HEK293 (cell line): Measurements from ENCODE around the gene UNC5CL.

Experiments
- CTCF ChIA-PET: fragments of 350-600 bp; formaldehyde crosslinking; extraction: SDS; loops from one replicate; lab custom pipeline; 2021; ENCODE audit warnings: antibody characterized with exemption; lab: Yijun Ruan, JAX
- POLR2A ChIA-PET: fragments of 300-600 bp; formaldehyde crosslinking; extraction: SDS; loops from one replicate; lab custom pipeline; 2020; ENCODE audit warnings: antibody characterized with exemption, inconsistent platforms; lab: Yijun Ruan, JAX
- H3K27ac ChIP-seq: fragments of 200-500 bp; sonication (Bioruptor generic); 2 replicates; pipeline ENCODE4 v1.5.1; 2014; ENCODE audit warnings: low read depth, low read length, control low read depth, inconsistent platforms; ENCODE audit errors: extremely low read depth
- H3K36me3 ChIP-seq, 2 experiments: fragments of 200-500 bp in 1 of 2; sonication (Bioruptor generic) in 1 of 2; 1 replicate in 1 of 2; 2 replicates in 1 of 2; pipeline ENCODE4 v1.5.1; 2014 to 2017; ENCODE audit warnings: inconsistent platforms in 2 of 2, low read length in 2 of 2; ENCODE audit not compliant: control insufficient read depth in 2 of 2, insufficient read depth in 1 of 2
- H3K4me1 ChIP-seq: fragments of 200-500 bp; sonication (Bioruptor generic); 2 replicates; pipeline ENCODE4 v1.5.1; 2014; ENCODE audit warnings: mild to moderate bottlenecking, low read length, inconsistent platforms; ENCODE audit not compliant: control insufficient read depth, insufficient read depth
- H3K4me3 ChIP-seq: 2 replicates; pipeline ENCODE4 v1.5.1; 2011; ENCODE audit warnings: low read depth, mild to moderate bottlenecking, control low read depth, low read length, moderate library complexity
- H3K9me3 ChIP-seq: fragments of 200-500 bp; sonication (Bioruptor generic); 2 replicates; pipeline ENCODE4 v1.5.1; 2014; ENCODE audit warnings: low read depth, low read length, inconsistent platforms; ENCODE audit not compliant: control insufficient read depth, insufficient read depth
- GLIS1 ChIP-seq: fragments of 450-650 bp; formaldehyde crosslinking; IDR thresholded peaks from 2 replicates; pipeline ENCODE4 v1.5.1; 2016; ENCODE audit warnings: missing biosample characterization, missing genetic modification characterization
- KLF8 ChIP-seq: fragments of 450-650 bp; formaldehyde crosslinking; IDR thresholded peaks from 2 replicates; pipeline ENCODE4 v1.5.1; 2016; ENCODE audit warnings: missing biosample characterization, missing genetic modification characterization
- KLF9 ChIP-seq: fragments of 450-650 bp; formaldehyde crosslinking; IDR thresholded peaks from 2 replicates; pipeline ENCODE4 v1.5.1; 2016; ENCODE audit warnings: missing biosample characterization, missing genetic modification characterization, low read depth
- PRDM1 ChIP-seq: fragments of 450-650 bp; formaldehyde crosslinking; IDR thresholded peaks from 2 replicates; pipeline ENCODE4; 2016; ENCODE audit warnings: missing biosample characterization, missing genetic modification characterization
- SETDB1 ChIP-seq: IDR thresholded peaks from one replicate; pipeline ENCODE4 v1.6.1; 2017; ENCODE audit warnings: mild to moderate bottlenecking, low read length, moderate library complexity, mixed read lengths; ENCODE audit not compliant: insufficient read length
- TCF7L2 ChIP-seq: IDR thresholded peaks from 2 replicates; pipeline ENCODE4 v1.6.1; 2011; ENCODE audit warnings: low read depth, mild to moderate bottlenecking, inconsistent platforms, low read length, moderate library complexity, borderline replicate concordance
- ZBTB48 ChIP-seq: fragments of 450-650 bp; formaldehyde crosslinking; IDR thresholded peaks from 2 replicates; pipeline ENCODE4 v1.5.1; 2016; ENCODE audit warnings: missing biosample characterization, missing genetic modification characterization
- ZBTB7A ChIP-seq: fragments of 450-650 bp; formaldehyde crosslinking; IDR thresholded peaks from 2 replicates; pipeline ENCODE4 v1.5.1; 2016; ENCODE audit warnings: low read depth, missing biosample characterization, missing genetic modification characterization
- ZFHX2 ChIP-seq: fragments of 450-650 bp; formaldehyde crosslinking; conservative IDR thresholded peaks from 2 replicates; pipeline ENCODE4 v1.5.1; 2016; ENCODE audit warnings: missing biosample characterization, missing genetic modification characterization
- ZFP41 ChIP-seq: fragments of 450-650 bp; formaldehyde crosslinking; IDR thresholded peaks from 2 replicates; pipeline ENCODE4 v1.5.1; 2016; ENCODE audit warnings: missing biosample characterization, missing genetic modification characterization, borderline replicate concordance
- ZNF169 ChIP-seq: fragments of 450-650 bp; formaldehyde crosslinking; IDR thresholded peaks from 2 replicates; pipeline ENCODE4 v1.5.1; 2016; ENCODE audit warnings: missing biosample characterization, missing genetic modification characterization
- ZNF175 ChIP-seq: fragments of 450-650 bp; formaldehyde crosslinking; IDR thresholded peaks from 2 replicates; pipeline ENCODE4 v1.5.1; 2016; ENCODE audit warnings: missing biosample characterization, missing genetic modification characterization
- ZNF302 ChIP-seq: fragments of 450-650 bp; formaldehyde crosslinking; IDR thresholded peaks from 2 replicates; pipeline ENCODE4 v1.5.1; 2016; ENCODE audit warnings: missing biosample characterization, missing genetic modification characterization, low read depth
- ZNF426 ChIP-seq: fragments of 450-650 bp; formaldehyde crosslinking; IDR thresholded peaks from 2 replicates; pipeline ENCODE4 v1.5.1; 2017; ENCODE audit warnings: missing biosample characterization, missing genetic modification characterization, mild to moderate bottlenecking, inconsistent platforms, moderate library complexity
- ZNF529 ChIP-seq: fragments of 450-650 bp; formaldehyde crosslinking; IDR thresholded peaks from 2 replicates; pipeline ENCODE4 v1.5.1; 2017; ENCODE audit warnings: missing genetic modification characterization, missing biosample characterization; ENCODE audit not compliant: insufficient replicate concordance
- ZNF548 ChIP-seq: fragments of 450-650 bp; formaldehyde crosslinking; IDR thresholded peaks from 2 replicates; pipeline ENCODE4 v1.5.1; 2016; ENCODE audit warnings: missing biosample characterization, missing genetic modification characterization
- ZNF624 ChIP-seq: fragments of 450-650 bp; formaldehyde crosslinking; IDR thresholded peaks from 2 replicates; pipeline ENCODE4 v1.5.1; 2017; ENCODE audit warnings: missing biosample characterization, missing genetic modification characterization
- ZNF629 ChIP-seq: fragments of 450-650 bp; formaldehyde crosslinking; IDR thresholded peaks from 2 replicates; pipeline ENCODE4 v1.5.1; 2017; ENCODE audit warnings: missing biosample characterization, missing genetic modification characterization
- ZNF660 ChIP-seq: fragments of 450-650 bp; IDR thresholded peaks from 2 replicates; pipeline ENCODE4 v1.5.1; 2018; ENCODE audit warnings: missing biosample characterization, mild to moderate bottlenecking, missing genetic modification characterization
- ZNF768 ChIP-seq: fragments of 450-650 bp; formaldehyde crosslinking; IDR thresholded peaks from 2 replicates; pipeline ENCODE4 v1.5.1; 2018; ENCODE audit warnings: missing biosample characterization, mild to moderate bottlenecking, missing genetic modification characterization
- ZNF785 ChIP-seq: fragments of 450-650 bp; formaldehyde crosslinking; IDR thresholded peaks from 2 replicates; pipeline ENCODE4 v1.5.1; 2016; ENCODE audit warnings: missing biosample characterization, missing genetic modification characterization
- ZNF791 ChIP-seq: fragments of 450-650 bp; formaldehyde crosslinking; IDR thresholded peaks from 2 replicates; pipeline ENCODE4 v1.5.1; 2016; ENCODE audit warnings: missing biosample characterization, missing genetic modification characterization
- TF ChIP-seq, protein P1 (sequence below): fragments of 450-650 bp; formaldehyde crosslinking; IDR thresholded peaks from 2 replicates; pipeline ENCODE4 v1.5.1; 2016; ENCODE audit warnings: missing biosample characterization, missing genetic modification characterization
- TF ChIP-seq, protein P2 (sequence below): fragments of 450-650 bp; formaldehyde crosslinking; IDR thresholded peaks from 2 replicates; pipeline ENCODE4 v1.5.1; 2016; ENCODE audit warnings: missing biosample characterization, missing genetic modification characterization

The UNC5CL gene

DNA sequence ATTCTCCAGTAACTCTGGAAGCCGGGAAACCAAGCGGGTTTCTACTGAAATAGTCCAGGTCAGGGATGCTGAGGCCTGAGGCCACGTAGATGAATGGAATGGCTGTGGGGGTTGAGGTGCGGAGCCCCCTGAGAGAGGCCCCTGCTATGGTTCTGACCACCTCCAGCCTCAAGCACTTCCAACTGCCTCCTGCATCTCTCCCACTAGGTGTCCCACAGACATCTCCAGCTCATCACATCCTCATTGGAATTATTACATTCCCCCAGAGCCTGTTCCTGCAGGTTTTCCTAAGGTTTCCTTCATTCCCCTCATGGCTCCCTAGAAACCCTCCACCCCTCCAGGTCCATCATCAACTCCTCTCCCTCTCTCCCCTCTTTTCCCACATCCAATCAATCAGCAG, 48.7 kb downstream of the UNC5CL start:
- H3K36me3 ChIP-seq: no peaks in the 10 kb centered on the region
- ChIA-PET POLR2A (no interaction called here), CTCF (interaction anchor here (0.6 to 1.5 kb wide), 9 partner anchors 9 to 397 kb away, joined by 3 to 7 read pairs (median 3); no protein-coding TSS in a partner anchor)
- no peak for TF ChIP-seq ZBTB7A (tag by site-specific recombination)
- TF ChIP-seq ZNF302 (tag by site-specific recombination): no peak
- no peak for TF ChIP-seq ZNF624 (tag by site-specific recombination)
- no peak for TF ChIP-seq ZFP41 (tag by site-specific recombination)
- TF ChIP-seq ZNF785: no peak
- no peak for TF ChIP-seq SETDB1
- TF ChIP-seq KLF9 (tag by site-specific recombination): no peak
- TF ChIP-seq ZNF175 (tag by site-specific recombination): no peak
- TF ChIP-seq ZNF768 (tag by site-specific recombination): no peak
- no peak for TF ChIP-seq ZNF791 (tag by site-specific recombination)
- TF ChIP-seq TCF7L2: no peak
- no peaks in the 10 kb centered on the region for H3K4me1 ChIP-seq
- no peak overlapping the region for H3K27ac ChIP-seq
- no peak overlapping the region for H3K4me3 ChIP-seq
- H3K9me3 ChIP-seq: no peaks in the 10 kb centered on the region

DNA sequence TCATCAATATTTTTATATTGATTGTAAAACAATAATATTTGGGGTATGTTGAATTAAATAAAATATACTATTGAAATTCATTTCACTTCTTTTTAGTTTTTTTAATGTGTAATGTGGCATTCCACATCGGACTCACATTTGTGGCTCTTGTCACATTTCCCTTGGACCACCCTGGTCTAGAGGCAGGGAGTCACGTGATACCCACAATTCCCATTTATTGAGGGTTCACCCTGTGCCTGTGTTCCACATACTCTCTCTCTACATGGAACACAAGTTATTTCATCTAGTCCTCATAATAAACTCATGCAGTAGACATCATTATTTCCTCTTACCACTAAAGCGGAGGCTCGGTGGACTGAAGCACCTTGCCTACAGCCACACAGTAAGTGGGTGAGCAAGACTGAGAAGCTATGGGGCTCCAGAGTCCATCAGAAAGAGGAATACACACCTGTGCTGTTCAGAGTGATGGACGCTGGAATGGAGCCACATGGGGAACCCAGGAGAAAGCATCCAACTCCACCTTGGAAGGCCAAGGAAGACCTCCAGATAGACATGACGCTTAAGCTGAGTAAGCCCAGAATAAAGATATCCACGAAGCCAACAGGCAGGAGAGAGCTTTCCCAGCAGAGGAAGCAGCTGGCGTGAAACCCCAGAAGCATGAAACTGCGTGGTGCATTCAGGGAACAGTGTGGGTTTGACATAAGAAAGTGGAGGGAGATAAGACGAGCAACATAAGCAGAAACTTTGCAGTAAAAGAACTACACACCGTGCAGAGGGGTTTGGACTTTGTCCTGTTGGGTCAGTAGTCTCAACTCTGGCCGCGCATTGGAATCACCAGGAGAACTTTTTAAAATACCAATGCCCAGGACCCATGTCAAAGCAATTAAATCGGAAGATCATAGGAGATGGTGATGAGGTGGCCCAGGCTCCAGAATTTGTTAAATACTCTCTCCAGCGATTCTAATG, 49.5 kb downstream of the UNC5CL start:
- TF ChIP-seq, protein P1, sequence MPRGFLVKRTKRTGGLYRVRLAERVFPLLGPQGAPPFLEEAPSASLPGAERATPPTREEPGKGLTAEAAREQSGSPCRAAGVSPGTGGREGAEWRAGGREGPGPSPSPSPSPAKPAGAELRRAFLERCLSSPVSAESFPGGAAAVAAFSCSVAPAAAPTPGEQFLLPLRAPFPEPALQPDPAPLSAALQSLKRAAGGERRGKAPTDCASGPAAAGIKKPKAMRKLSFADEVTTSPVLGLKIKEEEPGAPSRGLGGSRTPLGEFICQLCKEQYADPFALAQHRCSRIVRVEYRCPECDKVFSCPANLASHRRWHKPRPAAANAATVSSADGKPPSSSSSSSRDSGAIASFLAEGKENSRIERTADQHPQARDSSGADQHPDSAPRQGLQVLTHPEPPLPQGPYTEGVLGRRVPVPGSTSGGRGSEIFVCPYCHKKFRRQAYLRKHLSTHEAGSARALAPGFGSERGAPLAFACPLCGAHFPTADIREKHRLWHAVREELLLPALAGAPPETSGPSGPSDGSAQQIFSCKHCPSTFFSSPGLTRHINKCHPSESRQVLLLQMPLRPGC (tag by site-specific recombination): no peak
- TF ChIP-seq ZBTB48 (tag by site-specific recombination) (no peak), ZNF629 (tag by site-specific recombination) (no peak), ZFP41 (tag by site-specific recombination) (no peak), ZNF548 (tag by site-specific recombination) (no peak), KLF8 (tag by site-specific recombination) (no peak), ZFHX2 (tag by site-specific recombination) (no peak), GLIS1 (tag by site-specific recombination) (no peak), ZNF660 (tag by site-specific recombination) (no peak), KLF9 (tag by site-specific recombination) (no peak), ZNF529 (tag by site-specific recombination) (no peak), ZNF426 (tag by site-specific recombination) (no peak), ZNF169 (tag by site-specific recombination) (no peak), PRDM1 (no peak)
- TF ChIP-seq, protein P2, sequence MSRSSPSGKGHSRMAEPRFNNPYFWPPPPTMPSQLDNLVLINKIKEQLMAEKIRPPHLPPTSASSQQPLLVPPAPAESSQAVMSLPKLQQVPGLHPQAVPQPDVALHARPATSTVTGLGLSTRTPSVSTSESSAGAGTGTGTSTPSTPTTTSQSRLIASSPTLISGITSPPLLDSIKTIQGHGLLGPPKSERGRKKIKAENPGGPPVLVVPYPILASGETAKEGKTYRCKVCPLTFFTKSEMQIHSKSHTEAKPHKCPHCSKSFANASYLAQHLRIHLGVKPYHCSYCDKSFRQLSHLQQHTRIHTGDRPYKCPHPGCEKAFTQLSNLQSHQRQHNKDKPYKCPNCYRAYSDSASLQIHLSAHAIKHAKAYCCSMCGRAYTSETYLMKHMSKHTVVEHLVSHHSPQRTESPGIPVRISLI (tag by site-specific recombination): no peak
- TF ChIP-seq, all 188 proteins: peak for 0
- H3K4me1 ChIP-seq: no peaks in the 10 kb centered on the region
- no peaks in the 10 kb centered on the region for H3K36me3 ChIP-seq
- POLR2A ChIA-PET: no interaction called here
- no peak overlapping the region for H3K27ac ChIP-seq
- H3K9me3 ChIP-seq: no peaks in the 10 kb centered on the region
- CTCF ChIA-PET: interaction anchor here (0.6 to 1.5 kb wide), 9 partner anchors 10 to 396 kb away, joined by 3 to 7 read pairs (median 3); no protein-coding TSS in a partner anchor
- no peak overlapping the region for H3K4me3 ChIP-seq
